IMR-90 (cell line): ENCODE data around the gene ACAD10. TPM values are rescaled to one million over a fixed set of nuclear protein-coding genes. Genes with fewer than 3 reads are reported as not detected.

Source experiments
- ATAC-seq: fragments of 200-7000 bp; cut with Tn5 transposase; 2 replicates; pipeline ENCODE4 v1.9.1; 2020; ENCODE audit warnings: low read depth, mild to moderate bottlenecking, moderate library complexity
- BruUV-seq: library from RNA; stranded (reverse); fragments of 400-500 nt; replicated peaks from 2 replicates; lab custom pipeline; 2021; lab: Mats Ljungman, UMichigan
- CTCF ChIA-PET: fragments of 300-600 bp; formaldehyde crosslinking; extraction: SDS; loops from one replicate; lab custom pipeline; 2021; ENCODE audit warnings: antibody characterized with exemption; lab: Yijun Ruan, JAX
- POLR2A ChIA-PET: fragments of 300-600 bp; sonication (Branson Sonifier 250); formaldehyde crosslinking; loops from one replicate; lab custom pipeline; 2022; ENCODE audit warnings: antibody characterized with exemption; ENCODE audit not compliant: unreplicated experiment; lab: Charles Lee
- DNase-seq: peaks from one replicate; pipeline ENCODE4 v3.0.0; 2013
- H2AFZ ChIP-seq: replicated peaks from 2 replicates; pipeline ENCODE3; 2013; ENCODE audit warnings: low read length, mild to moderate bottlenecking; ENCODE audit not compliant: poor library complexity
- H2AK5ac ChIP-seq: 2 replicates; pipeline ENCODE4 v1.6.1; 2013; ENCODE audit warnings: low read depth, low read length, inconsistent platforms
- H2AK9ac ChIP-seq: replicated peaks from 2 replicates; pipeline ENCODE3; 2013; ENCODE audit warnings: mild to moderate bottlenecking, low read depth, low read length, moderate library complexity; ENCODE audit not compliant: poor library complexity
- H2BK120ac ChIP-seq: 2 replicates; pipeline ENCODE4 v1.6.1; 2013; ENCODE audit warnings: low read depth, low read length, inconsistent platforms
- H2BK15ac ChIP-seq: 3 replicates; pipeline ENCODE4 v1.6.1; 2013; ENCODE audit warnings: low read depth, low read length, inconsistent platforms
- H2BK20ac ChIP-seq: 2 replicates; pipeline ENCODE4 v1.6.1; 2013; ENCODE audit warnings: low read depth, mild to moderate bottlenecking, inconsistent platforms, low read length, moderate library complexity
- H2BK5ac ChIP-seq: 2 replicates; pipeline ENCODE4 v1.6.1; 2013; ENCODE audit warnings: mild to moderate bottlenecking, low read depth, low read length, inconsistent platforms; ENCODE audit not compliant: poor library complexity, severe bottlenecking
- H3K14ac ChIP-seq: replicated peaks from 2 replicates; pipeline ENCODE4 v1.6.1; 2013; ENCODE audit warnings: low read depth, low read length, inconsistent platforms
- H3K18ac ChIP-seq: 2 replicates; pipeline ENCODE4 v1.6.1; 2013; ENCODE audit warnings: low read depth, low read length, control low read depth
- H3K23ac ChIP-seq: 2 replicates; pipeline ENCODE4 v1.6.1; 2013; ENCODE audit warnings: low read depth, low read length, inconsistent platforms
- H3K27ac ChIP-seq: 2 replicates; pipeline ENCODE4 v1.5.1; 2013; ENCODE audit warnings: mild to moderate bottlenecking, control low read depth, low read length; ENCODE audit not compliant: insufficient read depth
- H3K27me3 ChIP-seq: 2 replicates; pipeline ENCODE4 v1.6.1; 2013; ENCODE audit warnings: low read length; ENCODE audit not compliant: control insufficient read depth, insufficient read depth
- H3K36me3 ChIP-seq: 2 replicates; pipeline ENCODE4 v1.6.1; 2013; ENCODE audit warnings: low read length, mixed read lengths; ENCODE audit not compliant: control insufficient read depth, insufficient read depth
- H3K4ac ChIP-seq: 2 replicates; pipeline ENCODE4 v1.6.1; 2013; ENCODE audit warnings: low read depth, low read length, inconsistent platforms
- H3K4me1 ChIP-seq: 2 replicates; pipeline ENCODE4 v1.6.1; 2013; ENCODE audit warnings: low read length, mixed read lengths; ENCODE audit not compliant: control insufficient read depth, insufficient read depth
- H3K4me2 ChIP-seq: 2 replicates; pipeline ENCODE4 v1.6.1; 2013; ENCODE audit warnings: low read depth, mild to moderate bottlenecking, control low read depth, low read length, moderate library complexity
- H3K4me3 ChIP-seq: 2 replicates; pipeline ENCODE4 v1.5.1; 2013; ENCODE audit warnings: low read depth, mild to moderate bottlenecking, control low read depth, low read length, moderate library complexity; ENCODE audit not compliant: insufficient read depth
- H3K56ac ChIP-seq: 2 replicates; pipeline ENCODE4 v1.6.1; 2013; ENCODE audit warnings: low read length, inconsistent platforms; ENCODE audit not compliant: insufficient read depth; ENCODE audit errors: extremely low read depth
- H3K79me1 ChIP-seq, 2 experiments: 2 replicates each; pipeline ENCODE4 v1.6.1; 2013; ENCODE audit warnings: low read length in 2 of 2, inconsistent platforms in 1 of 2, low read depth in 1 of 2
- H3K9ac ChIP-seq: 2 replicates; pipeline ENCODE4 v1.6.1; 2013; ENCODE audit warnings: low read depth, low read length, control low read depth
- H3K9me1 ChIP-seq: 2 replicates; pipeline ENCODE4 v1.6.1; 2013; ENCODE audit warnings: low read length, inconsistent platforms; ENCODE audit not compliant: insufficient read depth
- H3K9me3 ChIP-seq: 2 replicates; pipeline ENCODE4 v1.6.1; 2013; ENCODE audit warnings: low read length; ENCODE audit not compliant: control insufficient read depth, insufficient read depth
- H4K20me1 ChIP-seq: 2 replicates; pipeline ENCODE4 v1.6.1; 2013; ENCODE audit warnings: low read length, inconsistent platforms; ENCODE audit not compliant: insufficient read depth
- H4K5ac ChIP-seq: 2 replicates; pipeline ENCODE4 v1.6.1; 2013; ENCODE audit warnings: mild to moderate bottlenecking, low read depth, low read length, control low read depth
- H4K8ac ChIP-seq, 2 experiments: 2 replicates each; pipeline ENCODE4 v1.6.1; 2013; ENCODE audit warnings: low read depth in 2 of 2, low read length in 2 of 2, control low read depth in 1 of 2, inconsistent platforms in 1 of 2
- H4K91ac ChIP-seq: 2 replicates; pipeline ENCODE4 v1.6.1; 2013; ENCODE audit warnings: low read depth, low read length, inconsistent platforms; ENCODE audit not compliant: insufficient read depth
- BHLHE40 ChIP-seq: fragments of 150-350 bp; IDR thresholded peaks from 2 replicates; pipeline ENCODE4 v1.6.1; 2016; ENCODE audit warnings: mild to moderate bottlenecking, low read depth, low read length
- CEBPB ChIP-seq: IDR thresholded peaks from 2 replicates; pipeline ENCODE4 v1.6.1; 2012; ENCODE audit warnings: low read depth, low read length, improper control_type of control experiment
- CHD1 ChIP-seq: IDR thresholded peaks from 2 replicates; pipeline ENCODE4 v1.6.1; 2012; ENCODE audit warnings: low read depth, low read length, improper control_type of control experiment
- FOS ChIP-seq: fragments of 150-350 bp; IDR thresholded peaks from 2 replicates; pipeline ENCODE4 v1.6.1; 2016; ENCODE audit warnings: low read depth, low read length
- MAFK ChIP-seq: IDR thresholded peaks from 2 replicates; pipeline ENCODE4 v1.6.1; 2012; ENCODE audit warnings: low read depth, low read length, improper control_type of control experiment
- MAZ ChIP-seq: IDR thresholded peaks from 2 replicates; pipeline ENCODE4 v1.6.1; 2012; ENCODE audit warnings: low read depth, mild to moderate bottlenecking, low read length, improper control_type of control experiment, moderate library complexity, borderline replicate concordance
- MXI1 ChIP-seq: IDR thresholded peaks from 2 replicates; pipeline ENCODE4 v1.6.1; 2012; ENCODE audit warnings: low read depth, mild to moderate bottlenecking, low read length, moderate library complexity, borderline replicate concordance
- NFE2L2 ChIP-seq: fragments of 150-350 bp; IDR thresholded peaks from 2 replicates; pipeline ENCODE4 v1.6.1; 2016; ENCODE audit warnings: low read depth, mild to moderate bottlenecking, low read length
- POLR2A ChIP-seq: IDR thresholded peaks from 2 replicates; pipeline ENCODE4 v1.6.1; 2012; ENCODE audit warnings: mild to moderate bottlenecking, low read depth, low read length
- RAD21 ChIP-seq: IDR thresholded peaks from 2 replicates; pipeline ENCODE4 v1.6.1; 2012; ENCODE audit warnings: low read length, improper control_type of control experiment
- RCOR1 ChIP-seq: IDR thresholded peaks from 2 replicates; pipeline ENCODE4 v1.6.1; 2012; ENCODE audit warnings: mild to moderate bottlenecking, low read length, improper control_type of control experiment; ENCODE audit not compliant: insufficient replicate concordance
- RFX5 ChIP-seq: IDR thresholded peaks from 2 replicates; pipeline ENCODE4 v1.8.0; 2012; ENCODE audit warnings: low read depth, mild to moderate bottlenecking, low read length, moderate library complexity
- SMC3 ChIP-seq: fragments of 150-350 bp; IDR thresholded peaks from 2 replicates; pipeline ENCODE4 v1.6.1; 2016; ENCODE audit warnings: low read depth, mild to moderate bottlenecking, antibody characterized with exemption, low read length, moderate library complexity
- WGBS, 2 experiments: methylation state at CpG; one replicate each; pipeline versions ENCODE4 v1.1.5 to v1.1.7; 2013; ENCODE audit warnings: missing lambda C conversion rate in 2 of 2; ENCODE audit not compliant: insufficient read length in 1 of 2; ENCODE audit errors: extremely low coverage in 2 of 2; 5-methylcytosine and 5-hydroxymethylcytosine counted together
- dilution Hi-C: fragments of 300-500 bp; cut with HindIII; formaldehyde crosslinking; loops from one replicate; pipeline ENCODE4 v1.14.3; 2018; ENCODE audit warnings: low sequenced_read_pairs; ENCODE audit not compliant: unreplicated experiment
- in situ Hi-C: fragments of 300-500 bp; cut with MboI; formaldehyde crosslinking; loops from 3 replicates; pipeline ENCODE4 v1.14.3; 2019; ENCODE audit warnings: low sequenced_read_pairs, inconsistent platforms, mixed read lengths
- intact Hi-C: fragments of 100-400 bp; cut with micrococcal nuclease; formaldehyde crosslinking; loops from 2 replicates; pipeline ENCODE4 v1.10.0; 2022
- polyA plus RNA-seq, 3 experiments: library from polyadenylated mRNA; depleted of rRNA; stranded (reverse); fragments of >200 nt; gene quantifications; 2 replicates each; pipeline ENCODE4 v1.2.3, GENCODE V29; 2012; ENCODE audit warnings: low replicate concordance in 1 of 3
- total RNA-seq: library from RNA; depleted of rRNA; stranded (reverse); fragments of >200 nt; gene quantifications from 2 replicates; pipeline ENCODE4 v1.2.3, GENCODE V29; 2012
- TF ChIP-seq, protein P1 (sequence below): conservative IDR thresholded peaks from 2 replicates; pipeline ENCODE4 v1.5.1; 2012; ENCODE audit warnings: mild to moderate bottlenecking, low read depth, low read length, improper control_type of control experiment
- TF ChIP-seq, protein P2 (sequence below): fragments of 150-350 bp; IDR thresholded peaks from 2 replicates; pipeline ENCODE4 v1.6.1; 2017; ENCODE audit warnings: mild to moderate bottlenecking, antibody characterized with exemption, low read length, low read depth
- TF ChIP-seq, protein P3 (sequence below): fragments of 150-350 bp; IDR thresholded peaks from 2 replicates; pipeline ENCODE4 v1.6.1; 2016; ENCODE audit warnings: low read depth, mild to moderate bottlenecking, low read length, moderate library complexity, borderline replicate concordance

The ACAD10 gene
- total and polyA plus RNA-seq, 2 of the 4 experiments (the other 2 are of a cell fraction) = 12.4 to 21.0 TPM

DNA sequence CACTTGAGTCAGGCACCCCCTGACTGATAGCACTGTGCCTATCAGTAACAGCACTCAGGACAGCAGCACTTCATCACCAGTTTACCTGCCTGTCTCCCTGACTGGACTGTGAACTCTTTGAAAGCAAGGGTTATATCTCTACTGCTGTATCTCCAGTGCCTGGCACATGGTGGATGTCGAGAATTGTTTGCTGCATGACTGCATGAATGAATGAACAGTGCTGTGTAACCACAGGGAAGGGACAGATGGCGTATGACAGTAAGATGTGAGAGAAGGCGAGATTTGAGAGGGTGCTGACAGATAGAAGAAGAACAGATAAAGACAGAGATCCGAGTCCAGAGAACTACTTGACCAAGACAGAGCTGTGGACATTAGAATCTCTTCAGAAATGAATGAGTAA, 29.8 kb upstream of the ACAD10 start:
- Histone ChIP-seq H2BK120ac (no peak overlapping the region), H3K9ac (no peak overlapping the region), H3K79me1 (peaks cover 8 to 13% of the 10 kb centered on the region in 2 experiments; a peak in 3 of 4 replicates), H2BK5ac (no peak overlapping the region), H4K5ac (no peak overlapping the region), H3K36me3 (peaks cover 47% of the 10 kb centered on the region), H3K27me3 (no peaks in the 10 kb centered on the region), H2AFZ (no peak overlapping the region), H4K91ac (no peak overlapping the region), H3K18ac (no peak overlapping the region), H2BK20ac (no peak overlapping the region), H3K4me3 (no peak overlapping the region), H3K23ac (no peak overlapping the region), H2BK15ac (no peak overlapping the region), H4K20me1 (no peaks in the 10 kb centered on the region), H3K4me2 (no peak overlapping the region), H3K4me1 (no peaks in the 10 kb centered on the region), H2AK9ac (no peak overlapping the region), H3K56ac (no peak overlapping the region), H3K14ac (no peak overlapping the region), H3K9me3 (no peaks in the 10 kb centered on the region), H4K8ac (no peak overlapping the region), H3K27ac (no peak overlapping the region), H3K4ac (no peak overlapping the region), H2AK5ac (no peak overlapping the region), H3K9me1 (no peaks in the 10 kb centered on the region; the same call in 1 of the 2 replicates)
- 79% methylated on average over 4 of the region's 4 CpGs; no CpG with 5 or more reads in 1 of the 2 experiments for WGBS, 2 experiments
- ChIA-PET CTCF (no interaction called here), POLR2A (no interaction called here)
- ATAC-seq = no peak
- TF ChIP-seq MXI1 (no peak), CEBPB (no peak), FOS (no peak), NFE2L2 (no peak), RCOR1 (no peak), MAZ (no peak), POLR2A (no peak), BHLHE40 (no peak), SMC3 (no peak), RFX5 (no peak), CHD1 (no peak), MAFK (no peak), RAD21 (no peak)
- TF ChIP-seq, protein P1, sequence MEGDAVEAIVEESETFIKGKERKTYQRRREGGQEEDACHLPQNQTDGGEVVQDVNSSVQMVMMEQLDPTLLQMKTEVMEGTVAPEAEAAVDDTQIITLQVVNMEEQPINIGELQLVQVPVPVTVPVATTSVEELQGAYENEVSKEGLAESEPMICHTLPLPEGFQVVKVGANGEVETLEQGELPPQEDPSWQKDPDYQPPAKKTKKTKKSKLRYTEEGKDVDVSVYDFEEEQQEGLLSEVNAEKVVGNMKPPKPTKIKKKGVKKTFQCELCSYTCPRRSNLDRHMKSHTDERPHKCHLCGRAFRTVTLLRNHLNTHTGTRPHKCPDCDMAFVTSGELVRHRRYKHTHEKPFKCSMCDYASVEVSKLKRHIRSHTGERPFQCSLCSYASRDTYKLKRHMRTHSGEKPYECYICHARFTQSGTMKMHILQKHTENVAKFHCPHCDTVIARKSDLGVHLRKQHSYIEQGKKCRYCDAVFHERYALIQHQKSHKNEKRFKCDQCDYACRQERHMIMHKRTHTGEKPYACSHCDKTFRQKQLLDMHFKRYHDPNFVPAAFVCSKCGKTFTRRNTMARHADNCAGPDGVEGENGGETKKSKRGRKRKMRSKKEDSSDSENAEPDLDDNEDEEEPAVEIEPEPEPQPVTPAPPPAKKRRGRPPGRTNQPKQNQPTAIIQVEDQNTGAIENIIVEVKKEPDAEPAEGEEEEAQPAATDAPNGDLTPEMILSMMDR = no peak
- TF ChIP-seq, protein P2, sequence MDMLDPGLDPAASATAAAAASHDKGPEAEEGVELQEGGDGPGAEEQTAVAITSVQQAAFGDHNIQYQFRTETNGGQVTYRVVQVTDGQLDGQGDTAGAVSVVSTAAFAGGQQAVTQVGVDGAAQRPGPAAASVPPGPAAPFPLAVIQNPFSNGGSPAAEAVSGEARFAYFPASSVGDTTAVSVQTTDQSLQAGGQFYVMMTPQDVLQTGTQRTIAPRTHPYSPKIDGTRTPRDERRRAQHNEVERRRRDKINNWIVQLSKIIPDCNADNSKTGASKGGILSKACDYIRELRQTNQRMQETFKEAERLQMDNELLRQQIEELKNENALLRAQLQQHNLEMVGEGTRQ = no peak
- TF ChIP-seq, protein P3, sequence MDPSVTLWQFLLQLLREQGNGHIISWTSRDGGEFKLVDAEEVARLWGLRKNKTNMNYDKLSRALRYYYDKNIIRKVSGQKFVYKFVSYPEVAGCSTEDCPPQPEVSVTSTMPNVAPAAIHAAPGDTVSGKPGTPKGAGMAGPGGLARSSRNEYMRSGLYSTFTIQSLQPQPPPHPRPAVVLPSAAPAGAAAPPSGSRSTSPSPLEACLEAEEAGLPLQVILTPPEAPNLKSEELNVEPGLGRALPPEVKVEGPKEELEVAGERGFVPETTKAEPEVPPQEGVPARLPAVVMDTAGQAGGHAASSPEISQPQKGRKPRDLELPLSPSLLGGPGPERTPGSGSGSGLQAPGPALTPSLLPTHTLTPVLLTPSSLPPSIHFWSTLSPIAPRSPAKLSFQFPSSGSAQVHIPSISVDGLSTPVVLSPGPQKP = no peak
- BruUV-seq = no TSS peak
- intact Hi-C loops = no loop called here
- dilution Hi-C loops = no loop called here
- in situ Hi-C loops = no loop called here
- no peak for DNase-seq
